ENCODE results near the gene POU4F2. TPM values are rescaled to one million over a fixed set of nuclear protein-coding genes. Genes with fewer than 3 reads are reported as not detected.

POU4F2 gene
- total RNA-seq, 4 donors from 2014 or later = not detected

- Histone ChIP-seq H3K27ac (no peak overlapping the region), H3K27me3 (peaks cover 0 to 100% (median 23%) of the 10 kb centered on the region in 4 donors), H3K9me3 (no peaks in the 10 kb centered on the region), H3K36me3 (no peaks in the 10 kb centered on the region), H3K4me3 (no peak overlapping the region), H3K4me1 (no peaks in the 10 kb centered on the region)
- WGBS, 2 donors = 5 to 7% methylated on average over 13 of the region's 13 CpGs
- intact Hi-C loops (cut with DNase I) = no loop called here
- DNase-seq = no peak
- no peak for TF ChIP-seq POLR2A (IDR thresholded peaks at IDR 0.05)
- TF ChIP-seq, protein P1, sequence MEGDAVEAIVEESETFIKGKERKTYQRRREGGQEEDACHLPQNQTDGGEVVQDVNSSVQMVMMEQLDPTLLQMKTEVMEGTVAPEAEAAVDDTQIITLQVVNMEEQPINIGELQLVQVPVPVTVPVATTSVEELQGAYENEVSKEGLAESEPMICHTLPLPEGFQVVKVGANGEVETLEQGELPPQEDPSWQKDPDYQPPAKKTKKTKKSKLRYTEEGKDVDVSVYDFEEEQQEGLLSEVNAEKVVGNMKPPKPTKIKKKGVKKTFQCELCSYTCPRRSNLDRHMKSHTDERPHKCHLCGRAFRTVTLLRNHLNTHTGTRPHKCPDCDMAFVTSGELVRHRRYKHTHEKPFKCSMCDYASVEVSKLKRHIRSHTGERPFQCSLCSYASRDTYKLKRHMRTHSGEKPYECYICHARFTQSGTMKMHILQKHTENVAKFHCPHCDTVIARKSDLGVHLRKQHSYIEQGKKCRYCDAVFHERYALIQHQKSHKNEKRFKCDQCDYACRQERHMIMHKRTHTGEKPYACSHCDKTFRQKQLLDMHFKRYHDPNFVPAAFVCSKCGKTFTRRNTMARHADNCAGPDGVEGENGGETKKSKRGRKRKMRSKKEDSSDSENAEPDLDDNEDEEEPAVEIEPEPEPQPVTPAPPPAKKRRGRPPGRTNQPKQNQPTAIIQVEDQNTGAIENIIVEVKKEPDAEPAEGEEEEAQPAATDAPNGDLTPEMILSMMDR (IDR thresholded peaks at IDR 0.05) = no peak
Observed at GRCh38 chr4:146646593-146647325, 8.1 kb downstream of the POU4F2 start.

DNA sequence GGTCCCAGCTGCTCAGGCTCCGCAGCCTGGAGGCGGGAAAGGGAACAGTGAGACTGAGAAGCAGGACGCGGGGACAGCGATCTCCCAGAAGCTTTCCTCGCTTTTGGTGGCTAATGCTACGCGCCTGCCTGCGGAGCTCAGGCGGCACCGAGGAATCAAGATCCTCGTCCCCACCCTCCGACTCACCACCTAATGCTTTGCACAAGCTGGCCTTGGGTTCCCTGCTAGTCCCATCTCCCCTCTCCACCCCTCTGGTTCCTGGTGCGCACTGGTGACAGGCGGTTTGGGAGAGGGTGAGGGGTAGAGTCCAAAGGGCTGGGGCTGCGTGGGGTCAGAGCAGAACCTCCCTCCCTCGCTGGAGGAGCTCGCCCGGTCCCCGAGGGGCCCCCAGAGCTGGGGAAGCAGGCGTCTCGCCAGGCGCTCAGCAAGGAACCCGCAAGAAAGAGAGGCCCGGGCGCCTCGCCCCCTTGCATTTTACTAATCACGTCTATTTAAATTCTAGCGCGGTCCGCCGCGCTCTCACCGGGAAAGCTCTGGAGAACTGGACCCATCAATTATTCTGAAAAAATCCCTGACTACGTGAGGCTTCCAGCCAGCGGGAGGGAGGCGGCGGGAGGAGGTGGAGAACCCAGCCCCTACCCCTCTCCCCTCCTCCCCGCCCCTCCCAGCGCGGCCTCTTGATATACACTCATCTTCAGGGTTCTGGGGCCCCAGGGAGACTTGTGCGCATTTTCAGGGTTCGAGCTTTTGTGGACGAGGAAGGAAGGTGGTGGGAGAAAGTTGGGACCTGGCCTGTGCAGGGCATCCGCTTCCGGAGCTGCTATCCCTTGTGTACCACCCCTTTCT is 9.1 kb downstream of the POU4F2 start:
- Histone ChIP-seq H3K4me3 (no peak overlapping the region), H3K36me3 (no peaks in the 10 kb centered on the region), H3K27me3 (peaks cover 0 to 100% (median 24%) of the 10 kb centered on the region in 4 donors), H3K4me1 (no peaks in the 10 kb centered on the region), H3K27ac (no peak overlapping the region), H3K9me3 (no peaks in the 10 kb centered on the region)
- 3 to 8% methylated on average over 13 to 22 of the region's 46 CpGs for WGBS, 2 donors
- DNase-seq = no peak
- intact Hi-C loops (cut with DNase I) = no loop called here
- TF ChIP-seq POLR2A (IDR thresholded peaks at IDR 0.05) = no peak
- TF ChIP-seq, protein P1 (IDR thresholded peaks at IDR 0.05) = no peak

- Histone ChIP-seq H3K27ac (no peak overlapping the region), H3K27me3 (peaks cover 0 to 100% (median 24%) of the 10 kb centered on the region in 4 donors), H3K4me3 (no peak overlapping the region), H3K4me1 (no peaks in the 10 kb centered on the region), H3K9me3 (no peaks in the 10 kb centered on the region), H3K36me3 (no peaks in the 10 kb centered on the region)
- DNase-seq = no peak
- WGBS, 2 donors = no CpG with 5 or more reads among the region's 16 CpGs
- TF ChIP-seq, protein P1 (IDR thresholded peaks at IDR 0.05) = no peak
- TF ChIP-seq POLR2A (IDR thresholded peaks at IDR 0.05) = no peak
- intact Hi-C loops (cut with DNase I) = no loop called here
Observed at GRCh38 chr4:146648461-146648783, 9.7 kb downstream of the POU4F2 start.

DNA sequence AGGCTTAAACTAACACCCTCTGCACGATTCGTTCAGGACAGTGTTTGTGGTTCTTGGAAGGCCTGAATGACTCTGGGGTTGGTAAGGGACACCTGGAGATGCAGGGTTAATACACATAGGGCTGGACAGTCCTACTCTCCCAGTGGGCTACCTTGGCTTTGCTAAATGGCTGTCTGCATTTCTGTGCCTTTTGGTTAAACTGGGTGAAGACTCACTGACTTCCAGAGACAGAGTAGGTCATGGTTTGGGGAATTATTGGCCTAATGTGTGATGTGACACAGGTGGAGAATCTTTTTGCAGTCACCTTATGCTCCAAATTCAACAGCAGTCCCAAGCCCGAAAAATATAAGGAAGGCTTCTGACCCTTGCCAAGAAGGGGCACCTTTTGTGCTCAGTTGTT is 10.5 kb downstream of the POU4F2 start:
- Histone ChIP-seq H3K27ac (no peak overlapping the region), H3K27me3 (peaks cover 0 to 100% (median 22%) of the 10 kb centered on the region in 4 donors), H3K9me3 (no peaks in the 10 kb centered on the region), H3K4me3 (no peak overlapping the region), H3K36me3 (no peaks in the 10 kb centered on the region), H3K4me1 (peaks cover 0 to 2% (median 0%) of the 10 kb centered on the region in 3 donors)
- no peak for TF ChIP-seq POLR2A (IDR thresholded peaks at IDR 0.05)
- TF ChIP-seq, protein P1 (IDR thresholded peaks at IDR 0.05) = no peak
- DNase-seq = no peak
- 0 to 9% methylated on average over 2 to 3 of the region's 3 CpGs for WGBS, 2 donors
- intact Hi-C loops (cut with DNase I) = no loop called here

GRCh38 chr4:146650034-146650433 is 11.3 kb downstream of the POU4F2 start:
- Histone ChIP-seq H3K9me3 (no peaks in the 10 kb centered on the region), H3K36me3 (no peaks in the 10 kb centered on the region), H3K4me3 (no peak overlapping the region), H3K27me3 (peaks cover 0 to 100% (median 21%) of the 10 kb centered on the region in 4 donors), H3K4me1 (peaks cover 0 to 10% (median 0%) of the 10 kb centered on the region in 3 donors), H3K27ac (no peak overlapping the region)
- DNase-seq = no peak
- WGBS, 2 donors = 0% methylated on average over 1 of the region's 4 CpGs; no CpG with 5 or more reads in 1 of the 2 donors
- TF ChIP-seq, protein P1 (IDR thresholded peaks at IDR 0.05) = no peak
- TF ChIP-seq POLR2A (IDR thresholded peaks at IDR 0.05) = no peak
- intact Hi-C loops (cut with DNase I) = no loop called here

Data from esophagus squamous epithelium (tissue), 5 donors.